GM18870 (cell line): ENCODE results near the gene TTBK1.

Experiments
- ATAC-seq: cut with Tn5 transposase; IDR thresholded peaks from one replicate; pipeline ENCODE4 v1.9.1; 2021; ENCODE audit warnings: moderate library complexity; ENCODE audit not compliant: unreplicated experiment

Gene TTBK1

DNA sequence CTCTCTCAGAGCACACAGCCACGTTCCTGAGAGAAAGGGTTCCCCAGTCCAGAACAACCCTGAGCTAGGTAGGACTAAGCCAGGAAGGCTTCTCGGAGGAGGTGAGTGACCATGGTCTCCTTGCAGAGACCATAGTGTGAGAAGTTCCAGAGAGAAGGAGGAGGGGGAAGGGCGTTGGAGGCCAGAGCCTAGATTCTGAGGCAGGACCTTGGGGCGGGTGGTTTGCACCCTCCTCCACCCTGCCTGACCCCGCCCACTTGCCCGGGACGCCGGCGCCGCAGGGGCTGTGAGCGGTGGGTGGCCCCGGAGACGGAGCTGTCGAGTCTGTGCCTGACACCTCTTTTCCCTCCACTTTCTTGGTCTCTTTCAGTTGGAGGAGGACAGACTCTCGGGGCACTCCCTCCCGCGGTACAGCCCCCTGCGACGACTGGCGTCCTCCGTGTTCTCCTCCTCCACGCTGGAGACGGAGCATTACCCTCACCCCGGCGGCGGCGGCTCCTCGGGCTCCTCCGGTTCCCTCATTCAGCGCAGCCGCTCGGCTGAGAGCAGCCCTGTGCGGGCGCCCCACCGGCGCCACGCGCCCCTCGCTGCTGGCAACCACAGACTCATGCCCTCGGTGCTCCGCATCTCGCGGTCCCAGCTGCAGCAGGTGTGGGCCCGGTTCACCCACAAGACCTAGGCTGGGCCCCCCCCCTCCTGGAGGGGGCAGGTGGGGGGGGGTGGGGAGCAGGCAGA lies 26.2 kb downstream of the TTBK1 start:
- no peak for ATAC-seq

DNA sequence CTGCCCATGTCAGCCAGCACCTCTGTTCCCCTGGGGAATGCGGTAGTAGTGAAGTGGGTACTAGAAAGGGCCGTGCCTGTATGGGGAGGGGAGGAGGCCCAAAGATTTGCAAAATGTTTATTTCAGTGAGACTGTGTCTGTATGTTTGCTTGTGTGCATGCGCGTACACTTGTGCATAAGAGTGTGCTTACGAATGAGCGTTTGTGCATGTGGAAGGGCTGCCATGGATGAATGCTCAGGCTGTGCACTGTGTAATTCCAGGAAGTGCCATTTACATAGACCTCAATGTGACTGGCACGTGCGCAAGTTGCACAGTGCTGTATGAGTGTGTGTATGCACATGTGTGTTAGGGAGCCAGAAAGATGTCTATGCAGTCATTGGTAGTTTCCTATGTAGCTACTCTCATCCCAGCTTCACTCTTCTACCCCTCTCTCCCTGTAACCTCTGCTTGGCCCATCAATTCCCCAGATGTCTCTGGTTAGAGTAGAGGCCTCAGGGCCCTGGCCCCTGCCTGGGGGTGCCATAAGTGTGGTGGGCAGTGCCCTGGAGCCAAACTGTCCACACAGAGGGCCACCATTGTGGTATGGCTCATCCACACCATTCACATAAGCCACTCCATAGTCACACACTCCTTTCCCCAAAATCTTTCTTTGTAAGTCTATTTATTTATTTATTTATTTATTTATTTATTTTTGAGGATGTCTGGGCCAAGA lies 28.0 kb downstream of the TTBK1 start:
- no peak for ATAC-seq

DNA sequence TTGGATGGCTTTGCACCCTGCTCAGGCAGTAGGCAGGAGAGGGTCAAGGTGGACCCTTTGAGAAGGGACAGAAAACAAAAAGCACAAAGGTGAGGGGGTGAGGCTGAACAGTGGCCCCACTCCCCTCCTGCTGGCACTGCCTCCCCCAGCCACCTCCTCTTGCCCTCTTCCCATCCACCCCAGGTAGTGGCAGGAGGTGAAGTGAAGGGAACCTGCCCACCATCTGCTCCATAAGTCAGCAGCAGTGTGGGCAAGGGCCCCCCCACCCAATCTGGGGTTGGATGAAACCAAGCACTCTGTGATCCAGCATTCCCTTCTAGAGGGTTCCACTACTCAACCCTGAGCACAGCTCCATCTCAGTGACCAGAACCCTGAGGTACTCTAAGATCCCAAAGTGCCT lies 28.7 kb downstream of the TTBK1 start:
- no peak for ATAC-seq

DNA sequence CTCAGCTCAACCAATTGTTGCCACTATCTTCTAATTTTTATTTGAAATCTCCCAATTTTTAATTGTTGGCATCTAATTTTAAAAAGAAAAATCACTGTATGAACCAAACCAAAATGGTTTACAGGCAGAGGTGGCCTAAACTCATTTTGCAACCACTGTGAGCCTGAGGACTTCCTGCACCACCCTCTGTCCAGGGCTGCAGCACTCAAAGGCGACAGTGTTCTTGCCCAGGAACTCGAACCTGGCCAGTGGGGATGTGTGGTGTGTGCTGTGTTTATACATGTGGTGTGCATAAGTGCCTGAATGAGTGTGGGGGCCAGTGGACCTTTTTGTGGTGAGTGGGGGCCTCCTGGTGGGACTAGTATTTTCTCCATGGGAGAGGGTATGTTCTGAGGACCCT lies 30.4 kb downstream of the TTBK1 start:
- ATAC-seq, result no peak

DNA sequence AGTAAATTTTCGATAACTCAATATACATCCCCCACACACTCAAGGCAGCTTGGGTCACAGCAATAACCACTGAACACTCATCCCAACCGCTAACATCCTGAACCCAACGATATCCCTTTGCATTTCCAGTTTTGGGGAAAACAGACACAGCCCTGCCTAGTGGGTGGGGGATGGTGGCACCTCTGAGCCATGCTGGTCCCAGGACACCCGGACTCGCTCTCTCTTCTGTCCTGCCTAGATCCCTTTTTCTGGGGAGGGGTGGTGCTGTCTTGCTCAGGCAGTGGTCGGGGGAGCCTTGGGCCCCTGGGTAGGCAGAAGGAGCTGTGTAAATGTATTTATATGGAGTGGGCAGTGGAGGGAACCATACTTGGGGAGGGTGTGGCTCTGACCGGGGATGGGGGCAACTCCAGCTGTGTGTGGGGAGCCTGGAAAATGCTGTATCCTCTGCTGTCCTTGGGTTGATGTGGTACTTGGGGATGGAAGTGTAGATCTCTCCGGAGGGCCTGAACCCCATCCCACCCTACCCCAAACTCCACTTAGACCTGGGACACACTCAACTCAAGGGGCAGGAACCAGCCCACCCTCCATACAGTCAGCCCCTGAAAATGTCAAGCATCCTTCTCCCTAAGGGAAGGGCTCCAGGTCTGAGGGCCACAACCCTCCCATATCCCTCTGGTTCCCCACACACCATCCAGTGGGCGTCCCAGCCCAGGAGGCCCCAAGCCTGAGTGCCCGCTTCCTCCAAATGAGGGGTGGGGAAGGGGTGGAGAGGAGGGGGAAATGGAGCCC lies 31.0 kb downstream of the TTBK1 start:
- no peak for ATAC-seq

DNA sequence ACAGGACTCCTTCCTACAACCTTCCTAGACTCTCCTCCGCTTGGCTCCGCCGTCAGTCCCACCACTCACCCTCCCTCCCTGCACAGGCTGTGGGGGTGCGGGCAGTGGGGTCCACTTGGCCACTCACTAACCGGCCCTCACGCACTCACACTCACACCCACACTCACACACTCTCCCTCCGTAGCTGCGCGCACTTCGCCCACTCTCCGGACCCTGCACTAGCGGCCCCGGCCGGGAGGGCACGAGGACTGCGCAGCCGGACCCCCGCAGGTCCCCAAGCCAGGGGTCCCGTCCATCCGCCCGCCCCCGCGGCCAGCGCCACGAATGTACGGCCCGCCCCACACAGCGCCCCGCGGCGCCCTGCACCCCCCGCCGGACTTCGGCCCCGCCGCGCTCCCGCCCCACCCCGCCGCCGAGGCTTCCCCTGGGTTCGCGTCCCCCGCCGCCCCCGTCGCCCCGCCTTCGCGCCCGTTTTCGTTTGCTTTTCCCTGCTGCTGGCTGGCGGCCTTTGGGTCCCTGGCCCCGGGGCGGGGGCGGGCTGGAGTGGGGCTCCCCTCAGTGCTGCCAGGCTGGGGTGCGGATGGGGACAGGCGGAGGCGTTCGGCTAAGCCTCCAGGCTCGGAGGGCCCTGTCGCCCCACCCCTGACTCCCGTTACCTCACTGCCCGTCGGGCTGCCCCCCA lies 31.8 kb downstream of the TTBK1 start:
- no peak for ATAC-seq

DNA sequence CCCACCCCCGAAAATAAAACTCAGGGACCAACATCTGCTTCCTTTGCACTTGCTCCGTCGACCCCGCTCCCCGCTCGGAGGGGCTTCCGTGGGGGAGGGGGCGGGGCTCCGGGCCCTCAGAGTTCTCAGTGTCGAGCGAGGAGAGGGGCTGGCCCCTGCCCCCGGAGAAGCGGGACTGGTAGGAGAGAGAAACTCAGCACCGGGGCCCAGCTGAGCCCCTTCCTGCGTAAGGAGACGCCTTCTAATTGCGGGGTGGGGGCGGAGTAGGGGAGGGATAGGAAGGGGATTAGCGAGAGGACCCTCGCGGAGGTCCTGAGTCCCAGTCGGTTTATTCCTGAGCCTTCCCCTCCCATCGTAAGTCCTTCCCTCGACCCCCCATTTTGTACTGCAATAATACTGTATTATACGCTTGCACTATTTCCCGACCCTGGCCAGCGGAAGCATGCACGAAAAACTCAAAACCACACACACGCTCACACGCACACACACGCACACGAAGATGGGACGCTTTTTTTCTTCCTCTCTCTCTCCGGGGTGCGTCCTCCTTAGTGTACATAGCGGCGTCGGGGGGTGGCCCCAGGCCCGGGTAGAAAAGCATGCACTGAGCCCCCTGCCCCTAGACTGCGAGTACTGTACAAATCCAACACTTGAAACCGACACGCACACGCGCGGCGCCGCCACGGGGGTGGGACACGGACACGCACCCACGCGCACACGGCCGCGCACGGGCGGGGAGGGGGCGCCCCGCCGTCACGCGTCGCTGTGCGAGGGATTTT lies 32.7 kb downstream of the TTBK1 start:
- no peak for ATAC-seq

DNA sequence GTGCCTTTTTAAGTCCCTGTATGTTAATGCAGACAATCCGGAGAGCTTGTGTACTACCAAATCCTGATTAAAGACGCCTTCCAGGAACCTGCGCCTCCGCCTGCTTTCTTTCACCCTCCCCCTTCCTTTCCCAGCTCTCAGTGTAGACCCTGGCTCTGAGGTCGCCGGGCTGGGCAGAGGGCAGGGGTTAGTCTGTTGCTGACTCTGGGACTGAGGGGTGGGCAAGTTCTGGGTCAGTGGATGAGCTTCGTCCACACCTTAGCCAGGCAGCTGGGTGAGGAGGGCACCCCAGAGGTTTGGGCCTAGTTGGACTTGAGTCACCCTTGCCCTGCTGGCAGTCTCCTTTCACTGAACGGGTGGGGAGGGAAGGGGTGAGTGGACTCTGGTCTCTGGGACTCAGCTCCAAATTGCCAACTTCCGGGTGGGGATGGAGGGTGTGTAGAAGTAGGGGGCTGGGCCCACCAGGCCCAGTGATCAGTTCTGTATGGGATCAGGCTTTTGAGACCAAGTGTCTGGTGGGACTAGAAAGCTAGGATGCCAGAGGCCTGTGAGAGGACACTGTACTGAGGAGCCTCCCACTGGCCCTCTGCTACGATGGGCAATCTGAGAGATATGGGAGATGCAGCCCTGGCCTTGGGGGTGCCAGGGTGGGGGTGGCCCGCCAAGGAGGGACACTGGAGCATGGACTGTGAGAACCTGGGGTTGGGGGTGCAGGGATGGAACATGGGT lies 33.5 kb downstream of the TTBK1 start:
- no peak for ATAC-seq

DNA sequence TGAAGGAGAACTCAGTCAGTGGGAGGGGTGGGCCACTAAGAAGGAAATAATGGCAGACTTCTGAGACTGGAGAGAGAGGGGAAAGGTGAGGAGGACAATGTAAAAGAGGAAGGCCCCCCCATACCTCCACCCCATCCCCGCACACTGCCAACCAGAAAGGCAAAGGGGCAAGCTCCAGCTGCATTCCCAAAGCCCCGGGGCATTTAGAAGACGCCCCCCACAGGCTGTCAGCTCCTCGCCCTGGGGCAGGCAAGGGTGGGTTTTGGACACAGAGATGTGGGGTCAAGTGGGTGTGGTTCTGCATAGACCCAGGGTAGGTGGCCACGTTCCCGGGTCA lies 34.0 kb downstream of the TTBK1 start:
- no peak for ATAC-seq

DNA sequence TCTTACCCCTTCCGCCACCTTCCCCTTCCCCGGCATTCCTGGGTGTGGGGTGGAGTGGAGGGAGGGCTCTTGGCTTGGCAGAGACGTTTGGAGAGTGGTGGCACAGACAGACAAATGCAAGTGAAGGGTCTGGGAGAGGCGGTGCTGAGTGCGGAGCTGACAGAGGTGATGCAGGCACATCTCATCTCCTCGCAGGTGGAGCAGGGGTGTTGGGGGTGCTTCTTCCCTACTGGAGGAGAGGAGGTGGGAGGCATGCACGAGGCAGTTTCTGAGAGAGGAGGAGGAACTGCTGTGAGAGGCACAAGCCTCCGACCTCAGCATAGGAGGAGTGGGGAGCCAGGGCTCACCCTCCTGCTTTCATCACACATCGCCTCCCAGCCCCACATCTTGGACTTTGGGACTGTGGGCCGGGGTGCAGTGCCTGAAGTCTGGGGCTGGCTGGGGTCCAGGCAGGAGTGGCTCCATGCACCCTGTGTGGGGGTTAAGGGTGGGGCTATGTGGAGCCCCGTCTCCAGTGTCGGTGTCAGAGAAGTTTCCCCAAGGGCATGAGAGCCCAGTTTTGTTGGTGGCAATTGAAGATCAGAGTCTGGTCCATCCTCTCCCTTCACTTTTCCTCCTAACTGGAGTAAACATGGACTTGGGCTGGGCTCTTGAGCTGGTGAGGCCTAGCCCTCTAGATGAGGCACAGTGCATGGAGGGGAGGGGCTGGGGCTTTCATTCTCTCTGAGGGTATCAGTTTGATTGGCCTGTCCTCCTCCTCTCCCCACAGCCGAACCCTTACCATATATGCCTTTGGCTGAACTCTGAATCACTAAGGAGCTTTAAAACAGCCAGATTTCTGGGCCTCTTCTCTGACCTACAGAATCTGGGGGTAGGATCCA lies 34.6 kb downstream of the TTBK1 start:
- no peak for ATAC-seq

DNA sequence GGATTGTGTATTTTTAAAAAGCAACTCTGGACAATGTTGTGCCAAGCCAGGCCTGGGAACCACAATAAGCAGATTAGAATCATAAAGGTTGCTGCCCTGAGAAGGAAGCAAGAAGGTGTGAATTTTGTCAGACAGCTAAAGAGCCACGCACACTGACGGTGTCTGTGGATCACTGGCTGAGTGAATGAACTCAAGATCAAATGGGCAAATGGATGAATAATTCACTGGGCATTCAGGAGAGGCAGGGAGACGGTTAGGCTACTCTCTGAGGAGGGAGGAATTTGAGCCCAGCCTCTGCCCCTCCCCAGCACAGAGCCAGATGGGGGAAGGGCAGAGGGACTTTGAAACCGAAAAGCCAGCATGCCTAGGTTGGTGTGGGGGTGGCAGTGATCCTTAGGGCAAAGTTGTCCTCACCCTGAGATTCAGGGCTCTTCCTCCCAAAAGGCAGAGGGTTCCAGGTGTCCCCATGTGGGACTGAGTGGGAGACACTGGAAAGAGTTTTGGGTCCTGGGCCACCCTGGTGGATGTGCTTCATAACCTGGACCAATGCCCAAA lies 35.3 kb downstream of the TTBK1 start:
- no peak for ATAC-seq

DNA sequence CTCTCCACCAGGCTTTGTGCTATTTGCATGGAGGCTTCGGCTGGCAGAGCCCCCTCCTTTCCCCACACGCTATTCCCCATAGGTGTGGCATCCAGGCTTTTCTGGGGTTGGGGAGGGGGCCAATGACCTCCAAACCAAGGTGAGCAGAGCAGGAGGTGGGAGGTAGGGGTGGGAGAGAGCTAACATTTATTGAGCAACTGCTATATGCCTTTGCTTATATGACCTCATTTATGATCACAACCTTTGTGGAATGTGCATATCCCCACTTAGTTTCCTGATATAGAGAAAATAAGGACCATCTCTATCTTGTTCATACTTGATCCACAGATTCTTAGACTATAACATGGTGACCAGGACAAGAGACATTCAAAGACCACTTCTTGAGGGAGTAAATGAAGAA lies 37.0 kb downstream of the TTBK1 start:
- ATAC-seq, result no peak

DNA sequence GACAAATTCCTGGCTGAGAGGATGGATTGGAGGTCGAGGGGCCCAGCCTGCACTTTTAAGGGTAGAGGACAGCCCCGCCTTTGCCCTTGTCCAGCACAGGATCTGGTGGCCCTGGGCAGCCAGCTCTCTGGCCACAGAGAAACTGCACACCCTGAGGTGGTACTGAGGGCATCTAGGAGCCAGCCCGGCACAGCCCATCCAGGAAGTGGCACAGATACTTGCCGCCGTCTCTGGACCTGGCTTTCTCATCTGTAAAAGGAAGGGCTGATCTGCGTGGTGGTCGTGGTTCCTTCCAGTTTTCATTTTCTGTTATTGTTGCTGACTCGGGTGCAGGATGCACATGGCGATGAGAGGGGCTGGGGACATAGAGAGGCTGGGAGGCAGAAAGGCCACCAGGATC lies 38.8 kb downstream of the TTBK1 start:
- no peak for ATAC-seq

DNA sequence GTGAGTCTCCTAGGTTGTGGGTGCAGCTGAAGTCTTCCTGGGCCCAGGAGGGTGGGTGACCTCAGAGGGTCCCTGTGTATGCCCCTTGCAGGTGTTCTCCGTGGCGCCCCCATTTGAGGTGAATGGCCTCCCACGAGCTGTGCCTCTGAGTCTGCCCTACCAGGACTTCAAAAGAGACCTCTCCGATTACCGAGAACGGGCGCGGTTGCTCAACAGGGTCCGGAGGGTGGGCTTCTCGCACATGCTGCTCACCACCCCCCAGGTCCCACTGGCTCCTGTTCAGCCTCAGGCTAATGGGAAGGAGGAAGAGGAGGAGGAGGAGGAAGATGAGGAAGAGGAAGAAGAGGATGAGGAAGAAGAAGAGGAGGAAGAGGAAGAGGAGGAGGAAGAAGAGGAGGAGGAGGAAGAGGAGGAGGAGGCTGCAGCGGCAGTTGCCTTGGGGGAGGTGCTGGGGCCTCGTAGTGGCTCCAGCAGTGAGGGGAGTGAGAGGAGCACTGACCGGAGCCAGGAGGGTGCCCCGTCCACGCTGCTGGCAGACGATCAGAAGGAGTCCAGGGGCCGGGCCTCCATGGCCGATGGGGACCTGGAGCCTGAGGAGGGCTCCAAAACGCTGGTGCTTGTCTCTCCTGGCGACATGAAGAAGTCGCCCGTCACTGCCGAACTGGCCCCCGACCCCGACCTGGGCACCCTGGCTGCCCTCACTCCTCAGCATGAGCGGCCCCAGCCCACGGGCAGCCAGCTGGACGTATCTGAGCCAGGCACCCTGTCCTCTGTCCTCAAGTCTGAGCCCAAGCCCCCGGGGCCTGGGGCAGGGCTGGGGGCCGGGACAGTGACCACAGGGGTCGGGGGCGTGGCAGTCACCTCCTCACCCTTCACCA lies 39.6 kb downstream of the TTBK1 start:
- no peak for ATAC-seq

DNA sequence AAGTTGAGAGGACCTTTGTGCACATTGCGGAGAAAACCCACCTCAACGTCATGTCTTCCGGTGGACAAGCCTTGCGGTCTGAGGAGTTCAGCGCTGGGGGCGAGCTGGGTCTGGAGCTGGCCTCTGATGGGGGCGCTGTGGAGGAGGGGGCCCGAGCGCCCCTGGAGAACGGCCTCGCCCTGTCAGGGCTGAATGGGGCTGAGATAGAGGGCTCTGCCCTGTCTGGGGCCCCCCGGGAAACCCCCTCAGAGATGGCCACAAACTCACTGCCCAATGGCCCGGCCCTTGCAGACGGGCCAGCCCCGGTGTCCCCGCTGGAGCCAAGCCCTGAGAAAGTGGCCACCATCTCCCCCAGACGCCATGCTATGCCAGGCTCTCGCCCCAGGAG lies 40.2 kb downstream of the TTBK1 start:
- no peak for ATAC-seq

DNA sequence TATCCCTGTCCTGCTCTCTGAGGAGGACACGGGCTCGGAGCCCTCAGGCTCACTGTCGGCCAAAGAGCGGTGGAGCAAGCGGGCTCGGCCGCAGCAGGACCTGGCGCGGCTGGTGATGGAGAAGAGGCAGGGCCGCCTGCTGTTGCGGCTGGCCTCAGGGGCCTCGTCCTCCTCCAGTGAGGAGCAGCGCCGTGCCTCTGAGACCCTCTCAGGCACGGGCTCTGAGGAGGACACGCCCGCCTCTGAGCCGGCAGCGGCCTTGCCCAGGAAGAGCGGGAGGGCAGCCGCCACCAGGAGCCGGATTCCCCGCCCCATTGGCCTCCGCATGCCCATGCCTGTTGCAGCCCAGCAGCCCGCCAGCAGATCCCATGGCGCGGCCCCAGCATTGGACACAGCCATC lies 40.6 kb downstream of the TTBK1 start:
- no peak for ATAC-seq

DNA sequence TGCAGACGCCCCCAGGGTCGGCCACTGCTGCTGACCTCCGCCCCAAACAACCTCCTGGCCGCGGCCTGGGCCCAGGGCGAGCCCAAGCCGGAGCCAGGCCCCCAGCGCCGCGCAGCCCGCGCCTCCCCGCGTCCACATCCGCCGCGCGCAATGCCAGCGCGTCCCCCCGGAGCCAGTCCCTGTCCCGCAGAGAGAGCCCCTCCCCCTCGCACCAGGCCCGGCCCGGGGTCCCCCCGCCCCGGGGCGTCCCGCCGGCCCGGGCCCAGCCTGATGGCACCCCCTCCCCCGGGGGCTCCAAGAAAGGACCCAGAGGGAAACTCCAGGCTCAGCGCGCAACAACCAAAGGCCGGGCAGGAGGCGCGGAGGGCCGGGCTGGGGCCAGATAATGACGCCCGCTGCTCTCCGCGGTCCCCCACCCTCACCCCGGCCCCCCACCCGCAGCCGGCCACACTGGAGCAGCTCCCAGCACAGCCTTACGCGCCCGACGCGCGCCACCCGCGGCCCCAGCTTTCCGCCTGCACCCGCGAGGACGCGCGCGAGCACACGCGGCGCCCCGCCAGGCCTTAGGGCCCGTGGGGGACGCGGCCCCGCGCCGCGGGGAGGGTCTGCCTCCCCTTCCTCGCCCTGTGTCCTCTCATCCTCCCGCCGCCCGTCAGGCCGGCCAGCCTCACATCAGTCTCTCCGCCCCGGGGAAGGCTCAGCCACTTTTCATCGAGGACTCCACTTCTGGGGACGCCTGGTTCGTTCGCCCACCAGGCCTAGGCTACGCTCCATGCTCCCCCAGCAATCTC lies 41.9 kb downstream of the TTBK1 start:
- ATAC-seq, result no peak
